GM18511 (cell line): ENCODE data around the gene ZNF367.
"Not testable (repeated sequence)": the region's sequence is repeated elsewhere in the genome, so short reads cannot be mapped to it uniquely, and the experiment has no call there.

ENCODE experiments used
- ATAC-seq: cut with Tn5 transposase; IDR thresholded peaks from one replicate; pipeline ENCODE4 v1.9.1; 2021; ENCODE audit warnings: mild to moderate bottlenecking, moderate library complexity; ENCODE audit not compliant: unreplicated experiment

The ZNF367 gene

DNA sequence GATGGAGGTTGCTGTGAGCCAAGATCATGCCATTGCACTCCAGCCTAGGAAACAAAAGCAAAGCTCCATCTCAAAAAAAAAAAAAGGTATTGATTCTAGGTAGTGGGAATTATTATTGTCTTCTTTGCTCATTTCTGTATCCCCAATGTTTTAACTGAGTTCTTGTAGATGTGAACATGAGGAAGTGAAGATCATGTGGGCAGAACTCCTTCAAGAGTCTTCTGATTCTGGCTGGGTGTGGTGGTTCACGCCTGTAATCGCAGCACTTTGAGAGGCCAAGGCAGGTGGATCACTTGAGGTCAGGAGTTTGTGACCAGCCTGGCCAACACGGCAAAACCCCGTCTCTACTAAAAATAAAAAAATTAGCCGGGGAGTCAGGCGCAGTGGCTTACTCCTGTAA lies 42.7 kb downstream of the ZNF367 start:
- not testable (repeated sequence) for ATAC-seq

DNA sequence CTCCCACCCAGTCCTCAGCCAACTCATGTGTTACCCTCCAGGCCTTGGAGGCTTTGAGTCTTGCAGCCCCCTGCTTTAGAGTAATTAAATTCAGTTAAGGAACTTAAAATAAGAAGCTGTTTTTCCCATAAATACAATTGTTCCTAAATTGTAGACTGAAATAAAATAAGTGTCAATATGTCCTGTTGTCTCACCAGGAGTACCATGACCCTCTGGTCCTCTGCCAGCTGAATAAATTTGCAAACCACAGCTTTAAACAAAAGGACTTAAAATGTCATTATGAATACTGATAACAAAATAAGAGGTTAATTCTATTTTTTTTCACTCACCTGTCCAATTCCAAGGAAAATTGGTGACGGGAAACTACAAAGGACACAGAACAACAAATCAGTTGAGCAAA lies 50.2 kb downstream of the ZNF367 start:
- no peak for ATAC-seq

DNA sequence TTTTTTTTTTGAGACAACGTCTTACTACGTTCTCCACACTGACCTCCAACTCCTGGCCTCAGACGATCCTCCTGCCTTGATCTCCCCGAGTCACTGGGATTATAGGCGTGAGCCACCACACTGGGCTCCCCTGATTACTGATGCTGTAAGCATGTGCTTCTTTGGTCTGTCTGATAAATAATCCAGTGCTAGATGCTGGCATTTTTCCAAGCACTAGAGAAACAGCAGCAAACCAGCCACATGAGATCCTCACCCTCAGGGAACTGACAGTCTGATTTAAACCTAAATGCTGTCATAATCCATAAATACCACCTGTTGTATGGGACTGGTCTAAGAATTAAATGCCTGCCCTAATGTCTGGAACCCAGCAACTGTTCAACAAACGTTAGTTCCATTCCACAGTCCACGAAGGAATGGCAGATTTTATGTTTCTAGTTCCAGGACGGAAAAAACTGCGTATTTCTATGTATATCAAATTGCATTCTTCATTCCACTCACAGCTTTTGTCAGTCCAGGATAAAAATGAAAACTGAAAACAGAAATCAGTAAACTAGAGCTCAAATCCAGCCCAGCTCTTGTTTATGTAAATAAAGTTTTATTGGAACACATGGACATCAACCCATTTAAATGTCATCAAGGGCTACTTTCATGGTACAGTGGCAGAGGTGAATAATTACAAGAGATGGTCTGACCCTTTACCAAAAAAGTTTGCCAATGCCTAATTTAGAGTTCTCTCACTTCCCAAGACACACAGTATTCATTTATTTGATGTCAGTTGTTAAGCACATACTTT lies 54.8 kb downstream of the ZNF367 start:
- ATAC-seq = no peak

DNA sequence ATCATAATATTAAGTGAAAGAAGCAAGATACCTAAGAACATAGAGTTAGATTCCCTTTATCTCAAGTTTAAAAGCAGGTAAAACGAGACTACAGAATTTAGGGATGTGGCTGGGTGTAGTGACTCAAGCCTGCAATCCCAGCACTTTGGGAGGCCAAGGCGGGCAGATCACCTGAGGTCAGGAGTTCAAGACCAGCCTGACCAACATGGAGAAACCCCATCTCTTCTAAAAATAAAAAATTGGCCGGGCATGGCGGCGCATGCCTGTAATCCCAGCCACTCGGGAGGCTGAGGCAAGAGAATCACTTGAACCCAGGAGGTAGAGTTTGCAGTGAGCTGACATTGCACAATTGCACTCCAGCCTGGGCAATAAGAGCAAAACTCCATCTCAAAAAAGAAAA lies 56.1 kb downstream of the ZNF367 start:
- not testable (repeated sequence) for ATAC-seq

DNA sequence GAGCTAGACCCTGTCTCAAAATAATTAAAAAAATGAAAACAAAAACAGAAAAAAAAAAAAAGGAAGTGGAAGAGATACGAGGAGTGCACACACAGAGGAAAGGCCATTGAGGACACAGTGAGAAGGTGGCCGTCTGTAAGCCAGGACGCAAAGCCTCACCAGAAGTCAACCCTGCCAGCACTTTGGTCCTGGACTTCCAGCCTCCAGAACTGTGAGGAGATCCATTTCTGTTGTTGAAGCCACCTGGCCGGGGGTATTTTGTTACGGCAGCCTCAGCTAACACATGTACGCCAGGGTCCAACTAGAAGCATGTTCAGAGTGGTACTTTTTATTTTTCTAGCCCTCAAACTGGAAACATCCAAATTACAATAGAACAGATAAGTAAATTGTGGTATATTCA lies 56.5 kb downstream of the ZNF367 start:
- ATAC-seq = no peak

DNA sequence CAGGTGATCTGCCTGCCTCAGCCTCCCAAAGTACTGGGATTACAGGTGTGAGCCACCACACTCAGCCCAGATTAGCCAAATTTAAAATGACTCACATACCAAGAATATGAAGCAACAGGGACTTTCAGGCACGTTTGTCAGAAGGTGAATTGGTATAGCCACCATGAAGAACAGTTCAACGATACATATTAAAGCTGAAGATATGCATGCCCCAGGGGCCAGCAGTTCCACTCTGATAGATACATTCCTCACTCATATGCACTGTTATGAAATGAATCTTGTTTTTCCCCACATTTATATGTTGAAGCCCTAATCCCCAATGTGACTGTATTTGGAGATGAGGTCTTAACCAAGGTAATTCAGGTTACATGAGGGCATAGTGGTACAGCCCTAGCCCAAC lies 57.2 kb downstream of the ZNF367 start:
- ATAC-seq = no peak

DNA sequence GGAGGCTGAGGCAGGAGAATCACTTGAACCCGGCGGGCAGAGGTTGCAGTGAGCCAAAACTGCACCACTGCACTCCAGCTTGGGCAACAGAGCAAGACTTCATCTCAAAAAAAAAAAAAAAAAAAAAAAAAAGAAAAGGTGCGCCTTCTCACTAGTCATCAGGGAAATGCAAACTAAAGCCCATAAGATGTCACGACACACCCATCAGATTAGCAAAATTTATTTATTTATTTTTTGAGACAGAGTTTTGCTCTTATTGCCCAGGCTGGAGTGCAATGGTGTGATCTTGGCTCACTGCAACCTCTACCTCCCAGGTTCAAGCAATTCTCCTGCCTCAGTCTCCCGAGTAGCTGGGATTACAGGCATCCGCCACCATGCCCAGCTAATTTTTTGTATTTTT lies 57.6 kb downstream of the ZNF367 start:
- not testable (repeated sequence) for ATAC-seq

DNA sequence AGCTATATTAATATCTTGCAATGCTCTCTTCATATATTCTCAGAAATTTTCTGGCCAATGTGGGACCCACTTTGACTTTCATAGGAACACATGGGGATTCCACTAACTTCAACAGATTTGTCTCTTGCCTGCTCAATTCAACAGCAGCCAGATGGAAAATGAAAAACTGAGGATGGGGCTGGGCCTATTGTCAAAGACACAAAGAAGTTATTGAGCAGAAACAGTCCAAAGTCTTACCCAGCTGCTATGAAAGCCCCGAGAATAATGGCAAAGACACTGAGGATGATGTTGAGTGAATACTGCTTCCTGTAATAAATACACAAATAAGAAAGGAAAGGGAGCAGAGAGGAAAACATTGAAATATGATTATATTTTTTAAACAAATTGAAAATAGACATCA lies 67.3 kb downstream of the ZNF367 start:
- ATAC-seq = no peak

DNA sequence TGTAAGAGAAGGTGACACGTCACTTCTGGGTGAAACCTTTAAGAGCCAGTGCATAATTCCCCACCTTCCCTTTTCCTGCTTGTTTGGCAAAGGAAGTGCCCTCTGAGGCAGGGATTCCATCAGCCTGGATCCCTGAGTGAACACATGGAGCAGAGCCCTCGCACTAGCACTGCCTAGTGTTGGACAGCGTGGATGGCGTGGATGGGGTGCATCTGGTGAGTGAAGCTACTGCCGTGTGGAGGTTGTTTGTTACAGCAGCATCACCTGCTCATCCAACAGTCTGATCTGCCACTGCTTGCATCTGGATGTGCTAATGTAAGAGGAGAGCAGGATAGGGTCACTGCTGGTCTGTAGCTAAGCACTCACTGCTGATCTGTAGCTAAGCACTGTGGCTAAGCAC lies 69.9 kb downstream of the ZNF367 start:
- no peak for ATAC-seq

DNA sequence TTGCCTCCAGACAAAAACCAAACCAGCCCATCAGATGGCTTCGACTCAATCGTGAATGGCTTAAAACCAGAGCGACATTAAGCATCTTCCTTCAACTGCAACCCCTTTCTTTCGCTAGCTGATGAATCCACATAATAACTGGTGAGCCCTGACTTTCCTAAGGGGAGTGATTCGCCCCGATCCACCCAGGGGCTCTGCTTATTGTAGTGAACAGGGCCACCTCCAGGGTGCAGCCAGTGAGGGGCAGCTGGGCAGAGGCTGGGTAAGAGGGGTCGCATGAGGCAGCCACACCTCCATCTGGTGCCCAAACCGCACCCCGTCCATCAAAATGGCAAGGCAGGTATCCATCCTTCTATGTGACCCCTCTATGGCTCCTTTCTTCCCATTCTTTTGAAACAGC lies 72.6 kb downstream of the ZNF367 start:
- no peak for ATAC-seq

DNA sequence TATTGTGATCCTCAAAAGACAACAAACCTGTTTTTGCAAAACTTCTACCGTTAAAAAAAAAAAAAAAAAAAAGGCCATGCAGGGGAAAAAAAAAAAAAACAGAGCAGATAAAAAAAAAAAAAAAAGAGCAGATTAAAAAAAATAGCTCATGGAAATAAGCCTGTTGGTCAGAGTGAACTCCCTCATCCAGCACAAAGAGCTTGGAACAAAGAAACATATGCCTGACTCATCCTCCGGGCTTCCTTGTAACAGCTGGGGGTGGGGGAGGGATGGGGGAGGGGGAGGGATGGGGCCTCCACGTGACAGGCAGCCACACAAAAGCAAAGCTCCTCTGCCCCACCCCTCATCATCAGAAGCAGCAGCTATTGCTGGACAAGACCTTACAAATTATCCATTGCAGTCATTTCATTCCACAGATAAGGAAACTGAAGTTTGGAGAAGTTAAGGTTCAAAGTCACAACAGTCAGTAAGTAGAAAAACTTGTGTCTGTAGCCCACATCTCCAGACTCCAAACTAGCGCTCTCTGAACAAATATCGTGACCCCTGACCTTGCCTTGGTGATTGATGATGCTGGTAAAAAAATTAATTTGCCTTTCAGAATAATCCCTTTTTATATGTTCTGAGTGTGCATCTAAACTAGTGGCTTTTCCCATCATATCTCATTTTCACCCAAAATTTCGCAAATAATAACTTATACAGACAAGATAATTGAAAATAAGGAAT lies 73.6 kb downstream of the ZNF367 start:
- no peak for ATAC-seq

DNA sequence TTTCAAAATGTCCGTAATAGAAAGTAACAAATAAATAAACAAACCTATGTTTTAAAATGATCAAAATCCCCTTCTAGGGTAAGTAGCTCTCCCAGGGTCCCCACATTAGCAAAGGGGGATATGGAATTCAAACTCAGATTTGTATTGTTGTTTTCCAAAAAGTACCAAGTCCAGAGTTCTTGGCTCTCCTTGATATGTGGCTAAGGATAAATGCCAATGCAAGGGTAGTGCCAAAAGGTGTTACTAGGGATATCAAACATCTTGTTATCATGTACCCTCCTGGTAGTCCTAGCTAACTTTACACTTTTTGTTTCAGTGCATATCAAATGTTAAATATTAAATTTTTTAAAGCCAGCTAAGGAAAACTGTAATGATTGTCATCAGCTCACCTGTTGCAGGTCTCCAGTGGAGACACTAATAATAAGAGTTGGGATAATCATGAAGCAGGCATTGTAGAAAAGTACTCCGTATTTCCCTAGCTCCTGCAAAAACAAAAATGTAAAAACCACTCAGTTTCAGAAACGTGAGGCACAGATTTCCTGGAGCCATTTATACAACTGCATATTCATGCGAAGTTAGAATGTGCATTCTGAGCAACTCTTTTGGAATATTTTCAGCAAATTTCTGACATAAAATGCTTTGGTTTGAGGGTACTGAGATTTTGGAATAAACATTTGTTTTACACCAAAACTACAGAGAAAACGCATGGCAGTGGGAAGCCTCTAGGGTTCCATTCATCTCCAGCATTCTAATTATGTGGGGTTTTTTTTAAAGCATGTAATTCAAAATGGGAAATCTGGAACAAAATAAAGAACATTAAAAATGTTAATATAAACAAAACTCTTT lies 74.4 kb downstream of the ZNF367 start:
- no peak for ATAC-seq

DNA sequence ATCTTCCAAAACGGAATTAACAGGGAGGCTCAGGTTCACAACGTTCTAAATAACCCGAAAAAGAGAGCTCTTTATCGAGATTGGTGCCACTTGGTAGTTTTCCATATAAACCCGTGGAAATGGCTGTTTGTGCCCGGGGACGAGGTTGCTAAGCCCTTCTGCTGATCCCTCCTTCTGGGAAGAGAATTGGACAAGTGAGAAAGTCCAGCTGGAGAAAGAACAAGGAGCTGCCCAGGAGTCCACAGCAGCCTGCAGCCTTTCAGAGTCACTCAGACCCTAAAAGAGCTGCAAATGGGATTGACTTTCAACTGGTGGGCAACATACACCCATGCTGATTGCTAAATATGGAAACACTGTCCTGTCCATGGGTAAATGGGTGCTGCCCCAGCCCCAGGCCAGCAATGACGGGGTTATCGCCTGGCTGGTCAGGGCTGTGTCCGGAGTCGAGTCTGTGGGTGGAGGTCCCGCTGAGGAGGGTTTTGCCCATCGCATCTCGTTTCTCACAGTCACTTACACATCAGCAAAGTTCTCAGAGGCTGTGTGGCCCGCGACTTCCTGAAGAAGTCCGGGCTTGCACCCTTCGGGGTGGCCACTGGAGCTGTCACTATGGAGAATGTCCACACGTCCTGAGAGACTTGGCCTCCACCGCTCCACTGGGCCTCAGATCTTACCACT lies 75.5 kb downstream of the ZNF367 start:
- ATAC-seq = no peak

DNA sequence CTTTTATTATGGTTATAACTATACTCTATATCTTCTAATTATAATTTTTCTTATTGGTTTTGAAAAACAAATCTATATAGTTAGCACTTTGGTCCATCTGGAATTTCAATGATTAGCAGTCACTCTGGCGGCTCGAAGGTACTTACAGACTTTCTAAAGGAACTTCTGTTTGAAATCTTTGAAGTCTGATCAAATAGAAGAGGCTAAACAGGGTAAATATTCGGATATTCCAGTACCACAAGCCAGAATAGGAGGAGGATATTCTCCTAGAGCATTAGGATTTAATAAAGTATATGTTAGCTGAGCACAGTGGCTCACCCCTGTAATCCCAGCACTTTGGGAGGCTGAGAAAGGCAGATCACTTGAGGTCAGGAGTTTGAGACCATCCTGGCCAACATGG lies 77.5 kb downstream of the ZNF367 start:
- no peak for ATAC-seq

DNA sequence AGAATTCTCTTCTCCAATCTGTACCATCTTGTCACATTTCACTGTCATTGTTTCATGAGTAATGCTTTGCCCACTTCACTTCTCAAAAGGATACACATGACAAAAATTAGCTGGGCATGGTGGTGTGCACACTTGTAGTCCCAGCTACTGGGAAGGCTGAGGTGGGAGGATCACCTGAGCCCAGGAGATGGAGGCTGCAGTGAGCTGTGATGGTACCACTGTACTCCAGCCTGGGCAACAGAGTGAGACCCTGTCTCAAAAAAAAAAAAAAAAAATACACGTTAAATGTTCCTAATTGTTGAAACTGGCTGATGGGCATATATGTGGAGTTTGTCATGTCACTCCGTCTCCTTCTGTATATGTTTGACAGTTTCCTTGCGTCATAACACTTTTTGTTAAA lies 79.9 kb downstream of the ZNF367 start:
- ATAC-seq = no peak
